Measurements from ENCODE around the gene NXPH3.

NXPH3 gene

DNA sequence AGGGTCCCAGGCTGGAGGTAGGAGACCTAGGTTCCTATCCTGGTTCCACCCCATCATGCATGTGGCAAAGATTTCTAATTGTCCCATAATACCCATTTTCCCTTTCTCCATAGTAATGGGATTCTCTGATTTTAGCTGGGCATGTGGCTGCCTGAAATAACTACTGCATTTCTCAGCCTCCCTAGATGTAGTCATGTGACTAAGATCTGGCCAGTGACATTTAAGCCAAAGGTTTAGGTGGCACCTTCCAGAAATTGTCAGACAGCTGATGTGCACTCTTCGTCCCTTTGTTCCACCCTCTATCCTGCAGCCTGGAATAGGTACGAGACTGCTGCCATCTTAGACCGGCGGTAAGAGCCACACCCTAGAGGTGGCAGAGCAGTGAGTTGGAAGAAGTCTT is 8.2 kb downstream of the NXPH3 start:
- no peak for DNase-seq
- TF ChIP-seq POLR2A (IDR thresholded peaks at IDR 0.05; ENCODE audit: low read length) (no peak), GATA1 (IDR thresholded peaks at IDR 0.05; ENCODE audit: low read depth, low read length) (no peak)

DNA sequence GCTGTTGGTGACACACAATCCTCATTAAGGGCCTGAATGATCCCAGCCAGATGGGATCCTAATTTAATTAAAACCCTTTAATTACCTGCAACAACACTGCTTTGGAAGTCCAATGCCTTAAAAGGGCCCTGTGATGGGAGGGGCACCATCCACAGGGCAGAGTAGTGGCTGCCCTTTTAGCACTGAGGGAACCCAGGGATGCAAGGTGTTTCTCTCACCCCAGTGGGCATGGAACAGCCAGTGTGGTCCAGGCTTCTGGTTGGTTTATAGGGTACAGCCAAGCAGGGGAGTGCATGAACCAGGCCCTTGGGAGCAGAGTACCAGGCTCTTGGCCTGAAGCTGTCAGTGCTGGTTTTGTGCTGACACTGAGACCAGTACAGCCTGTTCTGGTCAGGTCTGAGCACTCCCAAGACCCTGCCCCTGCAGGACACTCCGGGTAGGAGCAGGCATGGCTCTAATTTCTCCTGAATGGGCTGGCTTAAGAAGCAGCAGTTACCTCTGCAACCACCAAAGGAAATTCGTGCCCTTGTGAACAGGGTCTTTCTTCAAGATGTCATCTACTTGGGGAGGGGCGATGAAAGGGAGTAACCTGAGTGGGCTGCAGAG is 9.9 kb downstream of the NXPH3 start:
- DNase-seq: peak in 1 of 2 experiments; percentile 16
- no peak for TF ChIP-seq POLR2A (IDR thresholded peaks at IDR 0.05; ENCODE audit: low read length)

DNA sequence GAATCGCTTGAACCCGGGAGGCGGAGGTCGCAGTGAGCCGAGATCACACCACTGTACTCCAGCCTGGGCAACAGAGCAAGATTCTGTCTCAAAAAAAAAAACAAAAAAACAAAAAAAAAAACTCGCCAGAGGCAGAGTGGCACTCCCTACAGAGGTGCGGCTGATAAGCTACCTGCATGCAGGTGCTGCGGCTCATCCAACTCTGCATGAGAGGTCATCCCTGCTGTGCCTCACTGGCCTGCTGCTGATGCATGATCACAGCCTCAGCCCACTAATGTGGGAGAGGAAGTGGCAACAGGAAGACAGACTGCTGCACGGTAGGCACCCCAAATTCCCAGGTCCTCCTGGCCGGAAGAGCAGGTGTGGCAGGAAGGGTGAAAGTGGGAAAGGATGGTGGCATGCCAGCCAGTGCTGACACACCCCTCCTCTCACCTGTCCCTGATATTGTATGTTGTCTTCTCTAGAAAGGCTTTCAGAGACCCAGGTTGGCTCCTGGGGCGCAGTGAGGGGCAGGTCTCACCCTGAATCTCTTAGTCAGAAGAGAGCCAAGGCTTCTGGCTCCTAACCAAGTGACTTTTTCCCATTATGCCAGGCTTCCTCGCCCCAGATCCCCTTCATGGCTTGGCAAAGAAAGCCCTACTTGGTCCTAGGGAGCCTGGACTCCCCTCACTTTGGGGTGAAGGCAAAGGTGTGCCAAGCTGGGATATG is 11.8 kb downstream of the NXPH3 start:
- TF ChIP-seq POLR2A (IDR thresholded peaks at IDR 0.05; ENCODE audit: low read length) (no peak), GATA1 (IDR thresholded peaks at IDR 0.05; ENCODE audit: low read depth, low read length) (no peak)
- no peak for DNase-seq

DNA sequence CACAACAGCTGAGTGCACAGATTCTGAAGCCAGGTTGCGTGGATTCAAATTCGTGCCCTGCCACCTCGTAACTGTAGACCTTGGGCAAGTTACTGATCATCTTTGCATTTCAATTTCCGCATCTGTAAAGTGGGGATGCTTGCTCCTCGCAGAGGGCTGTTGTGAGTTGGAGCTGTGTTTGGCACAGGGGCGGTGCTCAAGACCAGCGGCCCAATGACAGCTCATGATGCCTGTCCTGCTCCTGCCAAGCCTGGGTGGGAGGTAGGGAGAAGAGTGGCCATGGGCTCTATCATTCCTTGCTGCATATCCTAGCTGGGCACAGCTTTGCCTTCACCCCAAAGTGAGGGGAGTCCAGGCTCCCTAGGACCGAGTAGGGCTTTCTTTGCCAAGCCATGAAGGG is 12.6 kb downstream of the NXPH3 start:
- DNase-seq: no peak
- TF ChIP-seq GATA1 (IDR thresholded peaks at IDR 0.05; ENCODE audit: low read depth, low read length) (no peak), POLR2A (IDR thresholded peaks at IDR 0.05; ENCODE audit: low read length) (no peak)

DNA sequence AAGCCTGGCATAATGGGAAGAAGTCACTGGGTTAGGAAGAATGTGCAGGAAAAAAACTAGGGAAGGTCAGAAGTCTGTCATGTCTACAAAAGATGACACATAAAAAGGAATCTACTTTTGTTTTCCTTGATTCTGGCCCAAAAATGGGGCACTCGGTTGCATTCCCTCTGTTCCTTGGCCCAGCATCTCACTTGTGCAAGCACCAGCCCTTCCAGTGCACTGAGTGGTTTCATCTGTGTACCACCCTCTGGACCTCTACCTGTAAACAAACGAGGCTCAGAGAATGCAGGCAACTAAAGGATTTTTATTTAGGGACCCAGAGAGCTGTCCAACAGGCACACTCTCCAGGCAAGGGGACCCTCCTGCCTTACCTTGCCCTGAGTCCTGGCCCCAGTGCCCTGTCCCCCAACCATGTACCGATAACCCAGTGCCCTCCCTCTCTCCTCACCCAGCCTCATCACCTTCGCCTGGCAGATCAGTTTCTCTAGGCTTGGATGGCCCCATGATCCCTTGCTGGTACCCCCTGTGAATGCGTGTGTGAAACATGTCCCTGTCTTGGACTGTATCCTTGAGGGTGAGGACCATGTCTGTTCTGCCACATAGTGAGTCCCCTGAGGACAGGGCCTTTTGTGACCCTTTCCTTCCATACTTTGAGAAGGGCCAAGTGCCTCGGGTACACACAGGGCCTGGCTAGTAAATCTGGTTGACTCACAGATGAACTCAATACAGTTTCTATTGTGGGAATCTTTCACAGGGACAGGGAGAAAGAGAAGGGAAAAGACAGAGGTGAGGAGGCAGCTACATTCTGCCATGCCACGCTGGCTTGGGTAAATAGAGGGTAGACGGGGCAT is 13.3 kb downstream of the NXPH3 start:
- DNase-seq: no peak

DNA sequence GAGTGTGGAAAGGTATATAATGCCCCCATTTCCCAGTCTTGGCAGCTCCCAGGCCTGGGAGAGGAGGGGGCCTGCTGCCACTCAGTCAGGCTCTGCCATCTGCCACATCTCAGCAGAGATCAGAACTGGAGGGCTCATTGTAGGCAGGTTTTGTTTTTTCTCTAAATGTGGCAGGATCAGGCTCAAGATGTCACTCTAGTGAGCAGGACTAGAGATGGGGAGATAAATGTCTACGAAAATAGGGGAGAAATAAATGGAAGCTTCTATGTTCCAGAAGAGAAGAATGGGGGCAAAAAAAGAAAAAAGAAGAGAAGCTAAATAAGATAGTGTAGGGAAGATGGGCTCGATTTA is 13.9 kb downstream of the NXPH3 start:
- TF ChIP-seq POLR2A (IDR thresholded peaks at IDR 0.05; ENCODE audit: low read length): no peak
- no peak for TF ChIP-seq GATA1 (IDR thresholded peaks at IDR 0.05; ENCODE audit: low read depth, low read length)

More for the DNA sequence above, 13.3 kb downstream of the NXPH3 start:
- no peak for TF ChIP-seq GATA1 (IDR thresholded peaks at IDR 0.05; ENCODE audit: low read depth, low read length)
- TF ChIP-seq POLR2A (IDR thresholded peaks at IDR 0.05; ENCODE audit: low read length): no peak

DNA sequence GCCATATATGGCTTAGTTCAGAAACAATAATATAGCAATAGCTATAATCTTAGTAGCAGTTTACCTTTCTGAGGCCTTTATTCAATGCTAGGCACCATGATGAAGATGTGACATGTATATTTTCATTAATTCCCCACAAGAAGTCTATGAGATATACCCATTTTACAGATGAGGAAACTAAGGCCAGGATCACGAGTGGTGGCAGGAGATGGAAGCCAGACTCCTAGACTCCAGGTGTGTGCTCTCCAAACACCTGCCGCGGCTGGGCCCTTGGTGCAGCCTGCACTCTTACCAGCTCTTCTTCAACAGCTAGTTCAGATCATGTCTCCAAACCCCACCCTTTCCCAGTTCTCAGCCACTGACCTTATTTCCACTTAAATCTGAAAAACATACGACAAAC is 15.2 kb downstream of the NXPH3 start:
- no peak for DNase-seq
- TF ChIP-seq POLR2A (IDR thresholded peaks at IDR 0.05; ENCODE audit: low read length): no peak

More for the DNA sequence above, 13.9 kb downstream of the NXPH3 start:
- no peak for DNase-seq

DNA sequence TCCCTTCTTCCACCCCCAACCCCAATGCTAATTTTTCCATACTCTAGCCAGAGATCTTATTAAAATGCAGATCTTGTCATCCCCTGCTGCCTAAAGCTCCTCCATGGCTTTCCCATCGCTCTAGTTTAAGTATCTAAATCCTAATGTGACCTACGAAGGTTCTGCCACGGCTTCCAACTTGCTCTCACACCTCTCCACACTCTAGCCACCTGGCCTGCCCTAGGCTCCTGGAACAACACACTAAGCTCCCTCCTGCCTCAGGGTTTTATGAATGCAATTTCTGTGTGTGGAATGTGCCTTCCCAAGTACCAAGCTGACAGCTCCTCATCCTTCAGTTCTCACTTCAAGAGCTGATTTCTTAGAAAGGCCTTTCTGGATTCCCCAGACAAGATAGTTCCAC is 16.6 kb downstream of the NXPH3 start:
- DNase-seq: no peak
- TF ChIP-seq POLR2A (IDR thresholded peaks at IDR 0.05; ENCODE audit: low read length) (no peak), GATA1 (IDR thresholded peaks at IDR 0.05; ENCODE audit: low read depth, low read length) (no peak)

DNA sequence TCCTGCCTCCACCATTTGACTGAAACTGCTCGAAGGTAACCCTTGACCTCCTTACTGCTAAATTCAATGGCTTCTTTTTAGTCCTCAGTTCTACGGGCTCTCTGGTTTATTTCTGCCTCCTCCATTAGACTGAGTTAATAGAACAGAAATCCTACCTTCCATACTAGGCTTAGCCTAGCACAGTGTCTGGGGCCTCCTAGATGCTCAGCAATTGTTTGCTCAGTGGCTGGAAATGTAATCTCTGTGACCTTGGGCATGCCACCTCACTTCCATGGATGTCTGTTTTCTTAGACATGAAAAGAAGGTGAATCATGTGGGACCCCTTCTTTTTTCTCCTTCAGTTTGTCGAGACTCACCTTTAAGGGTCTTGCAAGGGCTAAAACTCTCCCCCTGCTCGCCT is 19.7 kb downstream of the NXPH3 start:
- no peak for DNase-seq
- TF ChIP-seq GATA1 (IDR thresholded peaks at IDR 0.05; ENCODE audit: low read depth, low read length): no peak
- no peak for TF ChIP-seq POLR2A (IDR thresholded peaks at IDR 0.05; ENCODE audit: low read length)

DNA sequence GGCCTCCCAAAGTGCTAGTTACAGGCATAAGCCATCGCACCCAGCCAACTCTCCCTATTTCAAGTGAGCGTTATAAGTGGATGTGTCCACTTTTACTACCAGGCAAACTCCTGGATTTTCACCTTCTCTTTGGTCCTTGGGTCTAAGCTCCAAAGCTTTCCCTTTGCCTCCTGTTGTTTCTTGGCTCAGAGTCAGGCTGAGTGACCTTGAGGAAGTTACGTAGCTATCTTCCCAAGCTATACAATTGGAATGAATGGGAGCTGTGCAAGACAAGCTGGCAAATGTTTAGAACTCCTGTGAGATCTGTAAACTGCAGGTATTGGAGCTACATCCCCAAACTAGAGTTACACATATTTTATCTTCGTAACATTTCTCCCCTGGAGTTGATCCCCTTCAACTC is 20.3 kb downstream of the NXPH3 start:
- no peak for DNase-seq
- no peak for TF ChIP-seq GATA1 (IDR thresholded peaks at IDR 0.05; ENCODE audit: low read depth, low read length)
- TF ChIP-seq POLR2A (IDR thresholded peaks at IDR 0.05; ENCODE audit: low read length): no peak

DNA sequence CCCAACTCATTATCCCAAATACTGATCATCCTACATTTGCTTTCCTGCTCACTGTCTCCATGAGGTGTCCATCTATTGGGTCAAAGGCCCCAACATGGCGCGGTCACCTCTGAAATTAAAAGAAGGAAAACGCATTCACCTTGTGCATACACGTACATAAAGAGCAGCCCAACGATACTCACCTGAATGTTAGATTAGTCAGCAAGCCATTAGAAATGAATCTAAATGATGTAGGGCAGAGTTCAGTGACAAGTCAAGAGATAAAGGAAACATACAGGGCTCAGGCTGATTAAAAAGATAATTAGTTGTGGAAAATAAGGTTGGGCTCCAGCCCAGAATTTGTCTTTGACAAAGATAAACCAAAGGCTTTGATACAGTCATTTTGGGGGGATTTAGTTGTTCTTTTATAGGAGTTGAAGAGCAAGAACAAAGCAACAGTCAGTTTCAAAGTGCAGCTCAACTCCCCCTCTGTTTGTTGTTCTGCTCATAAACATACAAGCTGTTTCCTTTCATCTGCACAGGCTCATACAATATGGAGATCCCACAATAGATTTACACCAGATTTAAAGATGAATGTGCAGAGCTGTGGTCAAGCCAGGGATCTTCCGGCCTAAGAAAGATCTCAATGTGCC is 21.1 kb downstream of the NXPH3 start:
- TF ChIP-seq GATA1 (IDR thresholded peaks at IDR 0.05; ENCODE audit: low read depth, low read length): no peak
- no peak for TF ChIP-seq POLR2A (IDR thresholded peaks at IDR 0.05; ENCODE audit: low read length)
- DNase-seq: no peak

DNA sequence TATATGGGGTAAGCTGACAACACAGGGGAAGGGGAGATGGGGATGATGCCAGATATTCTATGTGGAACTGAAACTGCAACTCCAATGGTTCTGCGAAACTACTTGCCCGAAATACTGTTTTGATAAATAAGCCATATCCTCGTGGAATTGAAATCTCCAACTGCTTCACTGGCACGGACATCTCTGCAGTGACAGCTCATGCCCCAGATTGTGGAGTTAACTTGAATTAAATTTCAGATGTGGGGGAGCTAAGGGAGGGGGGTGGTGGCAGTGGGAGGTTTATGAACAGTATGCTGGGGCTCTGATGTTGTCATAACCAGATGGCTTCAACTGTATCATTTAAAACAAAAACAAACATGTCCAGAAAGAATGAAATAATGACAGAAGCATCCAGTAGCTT is 21.8 kb downstream of the NXPH3 start:
- TF ChIP-seq GATA1 (IDR thresholded peaks at IDR 0.05; ENCODE audit: low read depth, low read length): no peak
- no peak for TF ChIP-seq POLR2A (IDR thresholded peaks at IDR 0.05; ENCODE audit: low read length)
- no peak for DNase-seq

DNA sequence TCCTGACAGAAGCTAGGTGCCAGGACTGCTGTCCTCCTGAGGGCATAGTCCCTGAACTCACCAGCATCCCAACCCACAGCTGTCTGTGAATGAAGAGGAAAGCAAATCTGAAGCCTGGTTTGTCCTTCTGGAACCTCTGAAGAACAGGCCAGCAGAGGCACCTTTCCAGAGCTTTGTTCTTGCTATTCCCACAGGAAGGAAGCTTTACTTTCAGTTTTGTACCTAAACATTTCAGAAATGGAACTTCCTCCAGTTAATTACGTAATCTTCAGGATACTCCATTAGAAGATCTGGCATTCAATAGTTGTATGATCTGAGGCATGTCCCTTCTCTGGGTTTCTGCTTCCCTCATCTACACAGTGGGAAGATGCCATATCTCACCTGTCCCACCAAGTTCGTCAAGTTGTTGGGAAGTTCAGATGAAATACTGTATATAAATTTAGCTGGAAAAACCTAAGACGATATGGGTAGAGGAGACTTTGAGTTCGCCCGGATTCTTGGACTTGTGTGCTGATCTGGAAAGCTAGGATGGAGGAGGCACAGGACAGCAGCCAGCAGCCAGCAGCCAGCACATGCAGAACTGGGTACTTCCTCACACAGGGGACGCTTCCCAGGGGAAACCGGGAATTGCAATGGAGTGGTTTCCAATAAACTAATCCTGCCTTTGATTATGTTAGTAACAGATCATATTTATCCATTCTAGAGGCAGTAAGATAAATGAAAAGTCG is 22.4 kb downstream of the NXPH3 start:
- TF ChIP-seq POLR2A (IDR thresholded peaks at IDR 0.05; ENCODE audit: low read length) (no peak), GATA1 (IDR thresholded peaks at IDR 0.05; ENCODE audit: low read depth, low read length) (no peak)
- DNase-seq: no peak

DNA sequence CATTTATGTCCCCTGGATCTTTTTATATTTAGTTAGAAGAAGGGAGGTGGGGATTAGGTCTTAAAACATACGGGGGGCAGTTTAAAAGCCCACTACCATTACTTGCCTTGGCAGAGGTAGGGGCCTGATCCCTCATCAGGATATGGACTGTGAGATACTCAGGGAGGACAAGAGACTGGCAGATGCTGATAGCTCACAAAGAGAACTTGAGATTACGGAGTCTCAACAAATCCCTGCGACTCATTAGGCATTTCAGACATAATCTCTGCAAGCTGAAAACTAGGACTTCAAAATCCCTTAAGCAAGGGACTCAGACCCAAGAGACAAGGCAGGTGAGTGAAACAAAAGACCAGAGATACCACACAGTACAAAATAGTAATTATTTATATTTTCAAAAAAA is 23.2 kb downstream of the NXPH3 start:
- no peak for DNase-seq
- TF ChIP-seq POLR2A (IDR thresholded peaks at IDR 0.05; ENCODE audit: low read length): no peak
- TF ChIP-seq GATA1 (IDR thresholded peaks at IDR 0.05; ENCODE audit: low read depth, low read length): no peak
